Heart right ventricle (tissue), 16 donors: ENCODE results near the gene SRGAP1. TPM values are rescaled to one million over a fixed set of nuclear protein-coding genes. Genes with fewer than 3 reads are reported as not detected.

Experiments
- ATAC-seq, 8 donors: fragments of 200-7000 bp; cut with Tn5 transposase; one replicate each; pipeline ENCODE4 v1.9.1; 2020; ENCODE audit warnings: mild to moderate bottlenecking in 8 of 8, moderate library complexity in 8 of 8, moderate number of reproducible peaks in 1 of 8
- DNase-seq, 2 donors: peaks; one replicate each; pipeline ENCODE4 v3.0.0-alpha.2; 2020
- H3K27ac ChIP-seq, 10 donors: fragments of 200-600 bp; sonication (generic) in 2 of 10; one replicate each; pipeline versions ENCODE4 v1.5.0 to v1.8.0; 2020 to 2022; ENCODE audit warnings: mild to moderate bottlenecking in 3 of 10
- H3K27me3 ChIP-seq, 7 donors: fragments of 200-600 bp; one replicate each; pipeline ENCODE4 v1.8.0; 2021 to 2022; ENCODE audit warnings: mild to moderate bottlenecking in 2 of 7
- H3K36me3 ChIP-seq, 9 donors: fragments of 200-600 bp; sonication (generic) in 1 of 9; one replicate each; pipeline versions ENCODE4 v1.5.0 to v1.8.0; 2020 to 2022; ENCODE audit warnings: mild to moderate bottlenecking in 2 of 9
- H3K4me1 ChIP-seq, 9 donors: fragments of 200-600 bp; sonication (generic) in 1 of 9; one replicate each; pipeline versions ENCODE4 v1.5.0 to v1.8.0; 2020 to 2022; ENCODE audit warnings: mild to moderate bottlenecking in 4 of 9
- H3K4me3 ChIP-seq, 10 donors: fragments of 200-600 bp; sonication (generic) in 2 of 10; one replicate each; pipeline versions ENCODE4 v1.5.0 to v1.8.0; 2020 to 2022; ENCODE audit warnings: mild to moderate bottlenecking in 7 of 10, moderate library complexity in 2 of 10
- H3K9me3 ChIP-seq, 11 donors: fragments of 200-600 bp in 10 of 11; sonication (generic) in 2 of 11; one replicate each; pipeline versions ENCODE4 v1.5.0 to v1.8.0; 2013 to 2022; ENCODE audit warnings: mild to moderate bottlenecking in 2 of 11, control low read depth in 1 of 11, moderate library complexity in 1 of 11
- CTCF ChIP-seq, 9 donors: fragments of 200-600 bp; sonication (generic) in 2 of 9; IDR thresholded peaks; one replicate each; pipeline versions ENCODE4 v1.5.0 to v1.8.0; 2021 to 2022; ENCODE audit warnings: antibody characterized with exemption in 9 of 9, mild to moderate bottlenecking in 5 of 9, moderate library complexity in 1 of 9
- WGBS, 2 donors: extraction: QIAGEN DNeasy Blood & Tissue Kit; methylation state at CpG; one replicate each; pipeline ENCODE4 v1.1.7; 2013; ENCODE audit warnings: inconsistent platforms in 1 of 2; 5-methylcytosine and 5-hydroxymethylcytosine counted together
- intact Hi-C, 10 donors: fragments of 100-400 bp; cut with DNase I; formaldehyde crosslinking; loops; one replicate each; pipeline versions ENCODE4 v1.11.1 to v1.14.2; 2022
- polyA plus RNA-seq, 2 donors: library from polyadenylated mRNA; stranded (reverse); fragments of 200-250 nt; gene quantifications; one replicate each; pipeline ENCODE4 v1.2.3, GENCODE V29; 2013
- total RNA-seq, 10 donors: library from RNA; stranded (reverse); fragmentation: NEBNext Ultra II Directional in 3 of 10; extraction: Animal tissue kit (Norgen Biotek cat#: 25700) in 3 of 10; gene quantifications; one replicate each; pipeline versions ENCODE4 v1.2.1 to v1.2.4, GENCODE V29; 2021 to 2023
- donor health status: Arrhythmogenic right ventricular cardiomyopathy.
- donor health status: ischemic (EF 13 %, LVEDD 7.1; RV severe dilation, severe dysfunction).
- donor health status: healthy with polysubstance abuse.
- donor health status: DM: no; HTN: yes; CAD: no.
- donor health status: DM: no; HTN: no; CAD: no.
- donor health status: ischemic (EF 25% LVEDD 6.9; RV normal size, moderate dysfunction).
- donor health status: ischemic (EF 25% LVEDD 5.7; RV mildly dilated, moderate dysfunction).
- donor health status: healthy.
- donor health status: DM: yes; HTN: yes; CAD: no.
- donor health status: Ischemic cardiomyopathy.
- donor health status: ischemic (EF 35%, LVEDD 5.7; RV mildly dilated, moderate dysfunction).
- donor health status: nonischemic (EF 11% LVEDD 7.7; RV severe dilation, severe dysfunction).
- donor health status: DM: yes; HTN: yes; CAD: no.
- donor health status: PGD.
- donor health status: ischemic (EF 29% LVEDD 5.4; RV normal size, mild dysfunction).
- donor health status: nonischemic (EF 23%, LVEDD 6.1; RV moderate dilation, normal function).

The SRGAP1 gene
- total and polyA plus RNA-seq, 12 donors: 1.3 to 6.4 (median 3.6) TPM

GRCh38 chr12:64083285-64084210 is 239.0 kb downstream of the SRGAP1 start:
- DNase-seq: peak; percentile 28 to 87
- Histone ChIP-seq H3K27me3 (no peaks in the 10 kb centered on the region), H3K27ac (peak overlapping the region in 9 of 10 donors; percentile 50 to 88 (median 73)), H3K9me3 (no peaks in the 10 kb centered on the region), H3K4me3 (no peak overlapping the region), H3K4me1 (peaks cover 2 to 49% (median 37%) of the 10 kb centered on the region in 9 donors), H3K36me3 (peaks cover 0 to 18% (median 0%) of the 10 kb centered on the region in 9 donors)
- no peak for TF ChIP-seq CTCF (IDR thresholded peaks at IDR 0.05)
- intact Hi-C loops: loop anchor here in 2 of 10 donors (5.0 to 10.0 kb wide), 2 partner anchors 99 to 239 kb away; partner anchors contain the start of gene SRGAP1 (in 1 of the 2)
- ATAC-seq: peak; percentile 88 to 92 (median 90)
- WGBS, 2 donors: 34% methylated on average over 6 of the region's 6 CpGs

GRCh38 chr12:64085154-64085553 is 240.7 kb downstream of the SRGAP1 start:
- H3K4me1 ChIP-seq: peaks cover 6 to 65% (median 49%) of the 10 kb centered on the region in 9 donors
- WGBS, 2 donors: 95 to 97% methylated on average over 4 of the region's 4 CpGs
- DNase-seq (no peak), ATAC-seq (no peak)
- no peak overlapping the region for H3K4me3 ChIP-seq
- intact Hi-C loops: loop anchor here in 5 of 10 donors (5.0 to 10.0 kb wide), 3 partner anchors 238 to 243 kb away; partner anchors contain the start of gene SRGAP1 (in 4 of the 5)
- no peaks in the 10 kb centered on the region for H3K27me3 ChIP-seq
- H3K27ac ChIP-seq: no peak overlapping the region
- peaks cover 0 to 2% (median 0%) of the 10 kb centered on the region in 9 donors for H3K36me3 ChIP-seq
- TF ChIP-seq CTCF (IDR thresholded peaks at IDR 0.05): no peak
- no peaks in the 10 kb centered on the region for H3K9me3 ChIP-seq

GRCh38 chr12:64085996-64086395 is 241.5 kb downstream of the SRGAP1 start:
- peaks cover 6 to 61% (median 43%) of the 10 kb centered on the region in 9 donors for H3K4me1 ChIP-seq
- DNase-seq: no peak
- intact Hi-C loops: loop anchor here in 5 of 10 donors (5.0 to 10.0 kb wide), 3 partner anchors 239 to 244 kb away; partner anchors contain the start of gene SRGAP1 (in 4 of the 5)
- H3K27me3 ChIP-seq: no peaks in the 10 kb centered on the region
- TF ChIP-seq CTCF (IDR thresholded peaks at IDR 0.05): no peak
- WGBS, 2 donors: 87% methylated on average over 4 of the region's 4 CpGs
- no peaks in the 10 kb centered on the region for H3K36me3 ChIP-seq
- no peak overlapping the region for H3K27ac ChIP-seq
- no peaks in the 10 kb centered on the region for H3K9me3 ChIP-seq
- H3K4me3 ChIP-seq: no peak overlapping the region
- no peak for ATAC-seq

- DNase-seq: no peak
- no peaks in the 10 kb centered on the region for H3K9me3 ChIP-seq
- peak overlapping the region in 3 of 10 donors; percentile 81 to 89 (median 85) for H3K27ac ChIP-seq
- peaks cover 6 to 62% (median 37%) of the 10 kb centered on the region in 9 donors for H3K4me1 ChIP-seq
- WGBS, 2 donors: 80 to 90% methylated on average over 4 of the region's 4 CpGs
- no peaks in the 10 kb centered on the region for H3K36me3 ChIP-seq
- no peak overlapping the region for H3K4me3 ChIP-seq
- TF ChIP-seq CTCF (IDR thresholded peaks at IDR 0.05): no peak
- ATAC-seq: no peak
- no peaks in the 10 kb centered on the region for H3K27me3 ChIP-seq
- intact Hi-C loops: loop anchor here in 5 of 10 donors (5.0 to 10.0 kb wide), 3 partner anchors 240 to 245 kb away; partner anchors contain the start of gene SRGAP1 (in 4 of the 5)
These were observed 242.4 kb downstream of the SRGAP1 start for GRCh38 chr12:64086946-64087345.
